Fibroblast of peridontal ligament (primary cell): ENCODE measurements around the gene H1-8.
A peak's percentile ranks its signal among the peaks of the same experiment; 100 is the strongest.
"Not testable (repeated sequence)": the region's sequence is repeated elsewhere in the genome, so short reads cannot be mapped to it uniquely, and the experiment has no call there.

Experiments
- DNase-seq: peaks from one replicate; pipeline ENCODE4 v3.0.0-alpha.2; 2010; ENCODE audit errors: extremely low read depth

H1-8 gene

DNA sequence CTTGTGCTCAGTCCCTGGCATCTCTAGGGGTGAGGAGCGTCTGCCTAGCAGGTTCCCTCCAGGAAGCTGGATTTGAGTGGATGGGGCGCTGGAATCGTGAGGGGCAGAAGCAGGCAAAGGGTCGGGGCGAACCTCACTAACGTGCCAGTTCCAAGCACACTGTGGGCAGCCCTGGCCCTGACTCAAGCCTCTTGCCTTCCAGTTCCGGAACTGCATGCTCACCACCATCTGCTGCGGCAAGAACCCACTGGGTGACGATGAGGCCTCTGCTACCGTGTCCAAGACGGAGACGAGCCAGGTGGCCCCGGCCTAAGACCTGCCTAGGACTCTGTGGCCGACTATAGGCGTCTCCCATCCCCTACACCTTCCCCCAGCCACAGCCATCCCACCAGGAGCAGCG is 9.6 kb upstream of the H1-8 start:
- no peak for DNase-seq

DNA sequence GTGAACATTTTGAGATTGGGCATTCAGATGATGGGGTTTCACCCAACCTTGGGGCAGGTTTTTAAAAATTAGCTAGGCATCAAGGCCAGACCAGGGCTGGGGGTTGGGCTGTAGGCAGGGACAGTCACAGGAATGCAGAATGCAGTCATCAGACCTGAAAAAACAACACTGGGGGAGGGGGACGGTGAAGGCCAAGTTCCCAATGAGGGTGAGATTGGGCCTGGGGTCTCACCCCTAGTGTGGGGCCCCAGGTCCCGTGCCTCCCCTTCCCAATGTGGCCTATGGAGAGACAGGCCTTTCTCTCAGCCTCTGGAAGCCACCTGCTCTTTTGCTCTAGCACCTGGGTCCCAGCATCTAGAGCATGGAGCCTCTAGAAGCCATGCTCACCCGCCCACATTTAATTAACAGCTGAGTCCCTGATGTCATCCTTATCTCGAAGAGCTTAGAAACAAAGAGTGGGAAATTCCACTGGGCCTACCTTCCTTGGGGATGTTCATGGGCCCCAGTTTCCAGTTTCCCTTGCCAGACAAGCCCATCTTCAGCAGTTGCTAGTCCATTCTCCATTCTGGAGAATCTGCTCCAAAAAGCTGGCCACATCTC is 8.4 kb upstream of the H1-8 start:
- DNase-seq = no peak

DNA sequence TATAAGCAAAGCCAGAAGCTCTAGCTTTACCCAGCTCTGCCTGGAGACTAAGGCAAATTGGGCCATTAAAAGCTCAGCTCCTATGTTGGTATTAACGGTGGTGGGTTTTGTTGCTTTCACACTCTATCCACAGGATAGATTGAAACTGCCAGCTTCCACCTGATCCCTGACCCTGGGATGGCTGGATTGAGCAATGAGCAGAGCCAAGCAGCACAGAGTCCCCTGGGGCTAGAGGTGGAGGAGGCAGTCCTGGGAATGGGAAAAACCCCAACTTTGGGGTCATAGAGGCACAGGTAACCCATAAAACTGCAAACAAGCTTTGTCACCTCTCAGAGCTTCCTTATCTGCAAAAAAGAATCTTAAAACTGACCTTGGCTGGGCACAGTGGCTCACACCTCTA is 7.9 kb upstream of the H1-8 start:
- DNase-seq = no peak

DNA sequence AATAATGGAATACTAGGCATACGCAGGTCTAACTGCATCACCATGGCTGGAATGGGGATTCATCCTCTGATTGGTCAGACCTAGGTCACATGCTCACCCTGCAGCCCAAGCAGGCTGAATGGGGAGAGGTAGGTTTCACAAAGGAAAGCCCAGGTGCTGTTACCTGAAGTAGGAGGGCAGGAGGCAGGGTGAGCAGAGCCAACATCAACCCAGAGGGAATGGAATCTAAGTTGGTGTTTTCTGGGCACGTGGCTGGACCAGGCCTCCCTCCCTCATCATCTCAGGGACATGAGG is 6.7 kb upstream of the H1-8 start:
- no peak for DNase-seq

DNA sequence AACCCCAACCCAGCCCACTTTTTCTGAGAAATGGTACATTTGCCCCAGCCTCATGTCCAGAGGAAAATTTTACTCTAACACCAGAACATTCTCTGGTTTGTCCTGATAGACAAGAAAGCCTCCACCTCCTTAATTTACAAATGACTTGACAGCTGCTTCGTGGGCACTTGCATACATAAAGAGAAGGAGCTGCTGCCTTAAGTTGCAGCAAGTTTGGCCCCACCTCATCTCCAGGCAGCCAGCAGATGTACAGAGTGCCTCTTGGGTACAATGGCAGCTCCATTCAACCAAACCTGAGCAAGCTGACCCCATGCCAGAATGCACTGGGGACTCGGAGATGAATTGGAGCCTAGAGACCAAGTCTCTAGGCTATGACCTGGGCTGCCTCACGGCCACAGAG is 6.2 kb upstream of the H1-8 start:
- no peak for DNase-seq

DNA sequence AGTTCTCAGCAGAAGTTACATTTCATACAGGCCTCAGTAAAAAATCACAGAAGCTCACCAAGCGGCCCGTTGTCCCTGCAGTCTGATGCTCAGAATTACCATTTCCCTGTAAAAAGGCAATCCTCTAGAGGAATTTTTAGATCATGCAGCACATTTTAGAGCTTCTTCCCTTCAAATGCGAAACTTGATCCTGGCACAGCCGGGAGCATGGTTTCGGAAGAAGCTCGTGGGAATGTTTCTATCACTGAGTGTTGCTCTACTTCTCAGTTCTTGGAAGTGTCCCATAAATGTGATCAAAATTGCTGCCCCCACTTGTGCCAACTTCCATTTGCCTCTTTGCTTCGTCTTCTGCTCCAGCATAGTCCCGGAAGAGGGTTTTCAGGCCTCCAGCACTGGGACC is 3.8 kb upstream of the H1-8 start:
- peak; percentile 48 for DNase-seq

DNA sequence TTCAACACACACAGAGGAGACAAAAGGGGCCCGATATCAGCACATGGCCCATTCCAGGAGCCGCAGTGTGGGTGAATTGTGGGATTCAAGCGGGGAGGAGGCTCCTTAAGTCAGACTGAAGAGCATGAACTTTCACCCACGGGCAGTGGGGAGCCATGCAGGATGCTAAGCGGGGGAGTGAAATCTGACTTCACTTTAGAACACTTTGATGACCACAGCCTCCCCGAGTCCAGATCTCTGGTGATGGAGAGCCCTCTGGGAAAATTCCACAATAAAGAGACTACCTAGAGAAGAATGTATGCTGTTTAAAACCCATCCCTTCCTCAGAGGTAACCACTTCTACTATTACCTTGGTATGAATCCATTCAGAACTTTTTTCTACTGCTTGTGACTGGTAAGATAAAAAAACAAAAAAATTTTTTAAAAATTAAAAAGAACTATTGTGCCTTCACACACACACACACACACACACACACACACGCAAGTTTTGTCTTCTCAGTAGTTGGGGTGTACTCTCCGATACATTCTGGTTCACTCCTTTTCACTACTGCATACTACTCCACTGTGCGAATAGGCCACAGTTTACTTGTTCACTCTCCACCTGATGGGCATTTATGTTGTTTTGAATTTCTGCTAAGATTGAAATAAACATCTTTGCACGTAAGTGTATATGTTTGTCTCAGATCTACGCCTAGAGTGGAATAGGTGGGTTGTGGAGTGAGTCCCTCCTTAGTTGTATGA is 2.0 kb upstream of the H1-8 start:
- no peak for DNase-seq

DNA sequence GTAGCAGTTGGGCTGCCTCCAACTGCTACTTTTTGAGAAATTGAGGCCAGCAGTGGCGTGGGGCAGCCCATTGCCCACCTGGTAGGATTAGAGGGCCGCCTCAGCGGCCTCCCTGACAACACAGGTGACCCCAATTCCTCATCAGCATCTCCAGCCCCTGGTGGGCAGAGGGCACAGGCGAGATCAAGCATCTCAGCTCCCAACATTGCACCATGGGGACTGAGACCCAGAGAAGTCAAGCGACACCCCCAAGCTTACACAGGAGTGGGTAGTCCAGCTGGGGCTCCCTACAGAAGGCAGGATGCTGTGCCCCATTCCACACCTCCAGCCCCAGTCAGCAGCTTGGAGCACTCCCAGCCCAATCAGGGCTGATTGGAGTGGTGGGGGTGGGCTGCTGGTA is 228 bp upstream of the H1-8 start:
- no peak for DNase-seq

DNA sequence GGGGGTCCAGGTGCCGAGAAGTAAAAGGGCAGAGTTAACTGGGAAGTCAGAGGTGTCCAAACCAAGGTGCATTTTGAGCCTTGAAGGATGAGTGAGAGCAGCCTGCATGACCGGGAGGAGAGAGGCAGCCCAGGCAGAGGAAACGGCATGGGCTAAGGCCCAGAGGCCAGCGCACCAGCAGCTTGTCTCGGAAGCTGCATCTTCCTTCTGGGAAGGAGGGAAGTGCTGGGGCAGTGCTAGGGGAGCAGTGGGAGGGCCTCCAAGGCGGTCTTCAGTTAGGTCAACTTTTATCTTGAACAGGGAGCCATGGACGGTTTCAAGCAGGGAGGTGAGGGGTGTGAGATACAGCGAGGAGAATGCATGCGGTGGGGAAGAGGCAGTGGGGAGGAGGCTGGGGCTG is 1.0 kb downstream of the H1-8 start:
- no peak for DNase-seq

DNA sequence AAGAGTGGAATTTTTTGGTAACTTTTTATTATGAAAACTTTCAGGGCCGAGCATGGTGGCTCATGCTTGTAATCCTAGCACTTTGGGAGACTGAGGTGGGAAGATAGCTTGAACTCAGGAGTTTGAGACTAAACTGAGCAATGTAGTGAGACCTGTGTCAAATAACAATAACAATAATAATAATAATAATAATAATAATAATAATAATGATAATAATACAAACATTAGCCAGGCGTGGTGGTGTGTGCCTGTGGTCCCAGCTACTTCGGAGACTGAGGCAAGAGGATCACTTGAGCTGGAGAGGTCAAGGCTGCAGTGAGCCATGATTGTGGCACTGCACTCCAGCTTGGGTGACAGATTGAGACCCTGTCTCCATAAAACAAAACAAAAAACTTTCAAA is 3.0 kb downstream of the H1-8 start:
- not testable (repeated sequence) for DNase-seq

DNA sequence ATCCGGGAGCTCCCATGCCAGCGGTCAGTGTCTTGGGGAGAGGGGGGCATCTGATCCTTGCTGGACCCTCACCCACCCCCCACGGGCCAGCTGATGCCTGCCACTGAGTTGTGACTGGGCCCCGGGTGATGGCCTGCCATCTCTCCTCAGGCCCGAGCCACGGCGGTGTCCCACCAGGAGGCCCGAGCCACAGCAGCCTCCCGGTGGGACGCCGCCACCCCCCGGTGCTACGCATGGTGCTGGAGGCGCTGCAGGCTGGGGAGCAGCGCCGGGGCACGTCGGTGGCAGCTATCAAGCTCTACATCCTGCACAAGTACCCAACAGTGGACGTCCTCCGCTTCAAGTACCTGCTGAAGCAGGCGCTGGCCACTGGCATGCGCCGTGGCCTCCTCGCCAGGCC is 4.3 kb downstream of the H1-8 start:
- no peak for DNase-seq

DNA sequence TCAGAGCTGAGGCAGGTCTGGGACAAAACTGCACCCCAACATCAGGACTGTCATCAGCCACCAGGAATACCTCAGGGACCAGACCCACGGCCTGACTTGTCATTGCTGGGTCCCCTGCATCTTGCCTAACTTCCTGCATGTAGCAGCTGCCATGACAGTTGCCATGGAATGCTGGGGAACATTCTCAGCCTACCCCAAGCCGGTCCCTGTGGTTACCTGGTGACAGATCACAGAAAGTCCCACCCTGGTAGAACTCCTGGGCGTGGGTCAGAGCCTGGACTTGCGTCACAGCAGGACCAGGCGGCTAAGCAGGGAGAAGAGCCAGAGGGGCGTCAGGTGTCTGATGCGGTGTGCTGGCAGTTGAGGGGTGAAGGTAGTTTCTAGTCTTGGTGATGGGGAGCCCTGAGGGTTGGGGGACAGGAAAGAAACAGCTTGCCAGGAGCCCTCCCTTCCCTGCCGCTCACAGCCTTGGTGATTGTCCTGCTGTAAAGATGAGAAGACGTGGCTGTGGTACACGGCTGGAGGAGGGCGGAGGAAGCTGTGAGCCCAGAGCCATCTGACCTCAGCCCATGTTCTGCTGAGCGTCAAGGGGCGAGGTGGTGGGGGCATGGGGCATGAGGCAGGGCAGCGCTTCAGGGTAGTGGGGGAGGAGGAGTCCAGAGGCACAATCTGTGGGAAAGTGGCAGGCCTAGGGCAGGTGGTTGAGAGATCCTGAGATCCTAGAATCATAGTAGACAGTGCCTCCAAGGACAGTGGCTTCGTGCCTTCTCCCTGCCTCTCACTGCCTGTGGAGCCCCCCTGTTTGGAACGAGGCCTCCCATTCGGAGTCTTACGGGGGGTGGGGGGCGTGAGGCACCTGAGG is 5.4 kb downstream of the H1-8 start:
- no peak for DNase-seq

DNA sequence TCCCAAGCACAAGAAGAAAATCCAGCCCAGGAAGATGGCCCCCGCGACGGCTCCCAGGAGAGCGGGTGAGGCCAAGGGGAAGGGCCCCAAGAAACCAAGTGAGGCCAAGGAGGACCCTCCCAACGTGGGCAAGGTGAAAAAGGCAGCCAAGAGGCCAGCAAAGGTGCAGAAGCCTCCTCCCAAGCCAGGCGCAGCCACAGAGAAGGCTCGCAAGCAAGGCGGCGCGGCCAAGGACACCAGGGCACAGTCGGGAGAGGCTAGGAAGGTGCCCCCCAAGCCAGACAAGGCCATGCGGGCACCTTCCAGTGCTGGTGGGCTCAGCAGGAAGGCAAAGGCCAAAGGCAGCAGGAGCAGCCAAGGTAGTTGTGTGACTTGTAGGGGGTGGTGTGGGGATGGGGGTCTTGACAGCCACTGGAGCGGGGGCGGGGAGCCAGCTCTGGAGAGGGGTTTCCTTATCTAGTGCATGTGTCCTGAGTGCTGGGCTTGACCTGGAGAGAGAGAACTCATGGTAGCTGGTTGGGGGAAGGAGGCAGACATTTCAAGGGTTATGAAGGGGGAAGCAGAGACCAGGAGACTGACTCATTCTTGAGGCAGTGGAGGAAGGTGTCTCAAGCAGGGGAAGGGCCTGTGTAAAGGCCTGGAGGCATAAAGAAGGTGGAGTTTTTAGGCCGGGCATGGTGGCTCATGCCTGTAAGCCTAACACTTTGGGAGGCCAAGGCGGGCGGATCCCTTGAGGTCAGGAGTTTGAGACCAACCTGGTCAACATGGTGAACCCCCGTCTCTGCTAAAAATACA is 6.2 kb downstream of the H1-8 start:
- DNase-seq = no peak

DNA sequence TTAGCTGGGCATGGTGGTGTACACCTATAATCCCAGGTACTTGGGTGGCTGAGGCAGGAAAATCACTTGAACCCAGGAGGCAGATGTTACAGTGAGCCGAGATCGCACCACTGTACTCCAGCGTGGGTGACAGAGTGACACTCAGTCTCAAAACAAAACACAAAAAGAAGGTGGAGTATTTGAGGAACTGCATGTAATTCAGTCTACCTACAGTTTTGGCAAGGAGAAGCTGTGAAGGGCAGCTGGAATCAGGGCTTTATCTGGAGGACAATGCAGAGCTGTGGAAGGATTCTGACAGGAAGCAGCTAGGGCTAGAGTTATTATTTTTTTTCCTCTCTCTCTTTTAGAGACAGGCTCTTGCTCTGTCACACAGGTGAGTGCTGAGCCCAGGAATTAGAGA is 6.8 kb downstream of the H1-8 start:
- DNase-seq = no peak

DNA sequence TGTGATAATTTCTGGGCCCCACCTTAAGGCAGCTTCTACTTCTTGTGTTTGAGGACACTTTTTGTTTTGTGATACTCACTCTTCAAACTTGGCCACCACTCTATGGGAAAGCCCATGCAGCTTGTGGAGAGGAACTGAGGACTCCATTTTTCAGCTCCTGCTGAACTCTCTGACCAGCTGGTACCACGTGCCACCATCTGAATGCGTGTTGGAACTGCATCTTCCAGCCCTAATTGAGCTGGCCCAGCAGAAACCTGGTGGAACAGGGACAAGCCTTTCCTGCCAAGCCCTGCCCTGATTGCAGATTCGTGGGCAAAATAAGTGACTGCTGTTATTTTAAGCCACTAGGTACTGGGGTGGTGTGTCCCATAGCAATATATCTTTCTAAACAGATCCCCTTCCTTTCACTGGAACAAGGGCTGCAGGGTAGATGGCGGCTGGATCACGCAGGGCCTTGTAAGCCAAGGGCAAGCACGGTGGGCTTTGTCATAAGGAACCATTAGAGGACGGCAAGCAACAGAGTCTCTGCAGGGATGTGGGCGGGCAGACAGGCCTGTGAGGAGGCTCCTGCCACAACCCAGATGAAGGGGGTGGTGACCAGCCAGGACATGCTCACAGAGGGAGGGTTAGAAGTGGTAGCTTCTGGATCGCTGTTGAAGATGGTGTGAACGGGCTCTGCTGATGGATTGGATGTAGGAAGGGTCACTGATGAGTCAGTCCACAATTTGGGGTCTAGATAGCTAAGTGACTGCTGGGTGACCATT is 9.5 kb downstream of the H1-8 start:
- no peak for DNase-seq

DNA sequence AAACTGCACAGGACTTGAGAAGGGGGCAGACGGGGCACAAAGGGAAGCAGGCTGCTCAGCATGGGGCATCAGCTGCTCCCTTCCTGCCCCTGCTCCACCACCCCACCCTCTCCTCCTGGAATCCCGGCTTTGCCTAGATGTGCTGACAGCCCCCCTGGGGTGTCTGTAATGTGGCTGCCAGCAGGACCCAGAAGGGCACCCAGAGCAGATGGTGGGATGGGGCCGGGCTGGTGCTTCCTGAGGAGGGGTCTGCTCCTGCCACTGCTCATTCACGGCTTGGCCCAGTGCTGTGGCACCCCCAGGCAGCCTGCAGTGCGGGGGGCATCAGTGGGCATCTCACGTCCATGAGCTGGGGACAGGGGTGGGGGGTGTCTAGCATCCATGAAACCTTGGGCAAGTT is 10.2 kb downstream of the H1-8 start:
- DNase-seq = no peak

DNA sequence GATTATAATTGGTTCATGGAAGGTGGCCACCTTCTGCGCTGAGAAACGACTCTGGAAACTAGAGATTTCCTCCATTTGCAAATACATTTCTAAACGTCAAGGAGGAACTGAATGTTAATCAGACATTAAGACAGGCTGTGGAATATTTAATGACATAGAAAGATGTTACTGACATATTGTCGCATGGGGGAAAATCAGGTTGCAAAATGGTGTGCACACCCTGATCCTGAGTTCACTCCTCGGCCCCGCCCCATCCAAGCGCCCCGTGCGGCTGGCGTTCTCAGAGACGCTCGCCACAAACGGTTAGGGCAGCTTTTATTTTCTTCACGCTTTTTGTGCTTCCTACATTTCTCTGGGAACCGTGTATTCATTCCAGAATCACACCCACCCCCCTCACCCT is 10.7 kb downstream of the H1-8 start:
- DNase-seq = no peak

DNA sequence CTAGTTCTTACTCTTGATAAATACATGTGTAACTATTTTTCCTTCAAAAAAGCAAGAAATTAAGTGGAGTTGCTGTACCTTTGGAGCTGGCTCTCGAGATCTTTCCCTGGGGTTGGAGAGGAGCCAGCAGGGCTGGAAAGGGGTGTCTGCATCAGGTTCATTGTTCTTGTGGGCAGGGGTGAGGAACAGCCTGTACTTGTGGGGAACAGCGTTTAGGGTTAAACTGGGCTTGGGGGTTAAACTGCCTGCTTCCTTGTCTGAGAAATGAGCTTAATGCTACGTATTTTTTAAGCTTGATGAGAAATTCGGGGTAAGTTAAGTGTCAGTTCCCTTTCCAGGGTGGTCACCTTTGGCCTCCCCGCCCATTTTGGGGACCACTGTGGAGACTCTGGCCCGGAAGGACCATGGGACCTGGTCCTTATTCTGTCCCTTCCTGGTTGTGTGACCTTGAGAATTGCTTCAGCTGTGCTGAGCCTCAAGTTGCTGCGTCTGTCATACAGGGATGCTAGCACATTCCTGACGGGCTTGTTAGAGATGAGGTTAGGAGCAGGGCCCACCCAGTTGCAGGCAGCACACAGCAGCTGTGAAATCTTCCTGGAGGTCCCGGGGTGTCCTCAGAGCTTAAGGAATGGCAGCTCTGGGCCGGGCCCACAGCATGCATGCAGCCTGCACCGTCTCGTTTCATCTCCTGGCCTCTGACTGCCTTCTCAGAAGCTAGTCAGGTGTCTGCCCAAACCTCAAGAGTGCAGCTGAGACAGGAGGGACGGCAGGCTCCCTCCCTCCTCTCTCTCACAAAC is 11.6 kb downstream of the H1-8 start:
- DNase-seq = no peak

DNA sequence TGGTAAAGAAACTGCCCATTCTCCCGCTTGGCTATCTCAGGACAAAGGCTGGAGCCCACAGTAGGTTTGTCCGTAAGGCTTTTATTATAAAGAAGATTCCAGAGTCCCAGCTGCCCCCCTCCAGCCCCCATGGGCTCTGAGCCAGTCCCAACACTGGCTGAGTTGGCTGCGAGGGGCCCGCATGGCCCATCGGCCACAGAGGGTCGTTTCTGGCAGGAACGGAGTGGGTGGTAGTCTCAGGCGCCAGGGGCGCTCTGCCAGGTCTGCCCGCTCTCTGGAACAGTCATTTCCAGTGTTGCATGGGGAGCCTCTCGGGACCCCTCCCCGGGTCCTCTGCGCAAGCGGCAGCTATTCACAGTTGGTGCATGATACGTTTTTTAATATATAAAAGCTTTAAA is 12.2 kb downstream of the H1-8 start:
- DNase-seq = no peak

DNA sequence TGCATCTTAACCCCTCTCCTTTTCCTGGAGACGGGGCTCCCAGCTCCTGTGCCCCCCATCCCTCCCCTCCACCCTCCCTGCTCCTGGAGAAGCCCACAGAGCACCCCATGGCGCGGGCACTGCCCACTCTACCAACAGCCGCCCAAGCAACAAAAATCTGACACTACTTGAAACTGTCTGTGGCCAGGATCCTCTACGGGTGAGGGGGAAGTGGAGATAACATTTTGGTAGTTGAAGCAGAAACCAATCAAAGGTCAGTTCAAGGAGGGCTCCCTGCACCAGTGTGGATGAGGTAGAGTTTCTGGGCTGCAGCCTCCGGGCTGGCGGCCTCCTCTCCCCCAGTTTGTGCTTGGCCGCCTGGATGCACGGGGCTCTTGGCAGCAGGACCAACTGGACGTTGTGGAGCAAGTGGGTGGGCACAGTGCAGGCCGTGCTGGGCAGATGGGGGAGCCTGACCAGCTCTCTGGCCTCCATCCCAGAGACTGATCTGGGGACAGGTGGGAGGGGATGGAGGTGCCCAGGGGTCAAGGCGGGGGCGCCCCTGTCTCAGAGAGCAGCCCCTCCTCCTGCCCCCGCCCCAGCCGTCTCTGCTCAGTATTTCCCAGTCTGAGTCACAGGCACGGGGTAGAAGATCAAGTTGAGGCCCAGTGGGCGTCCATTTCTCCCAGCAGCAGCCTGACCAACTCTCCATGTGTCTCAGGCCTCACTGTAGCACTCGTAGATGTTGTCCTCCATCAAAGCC is 12.8 kb downstream of the H1-8 start:
- no peak for DNase-seq
